Fibroblast of skin of left quadriceps (primary cell): ENCODE data around the gene PLEKHG4B.
"Not testable (repeated sequence)": the region's sequence is repeated elsewhere in the genome, so short reads cannot be mapped to it uniquely, and the experiment has no call there.

ENCODE experiments used
- DNase-seq, 2 experiments: peaks; one replicate each; pipeline ENCODE4 v3.0.0-alpha.2; 2013; ENCODE audit warnings: low read depth in 2 of 2

Gene PLEKHG4B

DNA sequence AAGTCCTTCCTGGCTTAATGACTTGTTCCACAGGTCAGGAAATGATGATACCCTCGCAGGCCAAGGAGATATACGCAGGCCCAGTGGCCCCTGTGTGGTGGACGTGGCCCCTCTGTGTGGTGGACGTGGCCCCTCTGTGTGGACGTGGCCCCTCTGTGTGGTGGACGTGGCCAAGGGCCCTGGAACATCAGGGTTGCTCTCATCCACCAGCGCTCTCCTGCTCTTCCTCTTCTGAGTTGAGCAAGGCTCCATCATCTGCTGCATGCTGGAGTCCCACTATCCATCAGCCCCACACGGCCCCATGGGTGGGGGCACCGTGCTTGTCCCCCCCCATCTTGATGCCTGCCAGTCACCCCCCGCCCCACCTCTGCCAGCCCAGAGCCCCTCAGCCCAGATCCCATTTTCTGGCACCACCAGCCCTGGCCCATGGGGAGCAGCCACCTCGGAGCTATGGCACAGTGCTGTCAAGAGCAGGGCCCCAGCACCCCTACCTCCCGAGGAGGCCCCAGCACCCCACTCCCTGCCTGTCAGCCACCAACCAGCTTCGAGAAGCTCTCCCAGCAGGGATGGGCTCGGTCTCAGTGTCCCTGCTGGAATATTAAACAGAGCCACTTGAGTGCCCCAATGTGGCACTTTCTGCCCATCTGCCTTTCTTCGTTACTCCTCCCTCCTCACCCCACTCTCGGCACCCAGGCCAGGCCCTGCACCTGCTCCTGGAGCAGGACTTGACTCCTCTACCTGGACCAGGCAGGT is 107.4 kb downstream of the PLEKHG4B start:
- no peak for DNase-seq

DNA sequence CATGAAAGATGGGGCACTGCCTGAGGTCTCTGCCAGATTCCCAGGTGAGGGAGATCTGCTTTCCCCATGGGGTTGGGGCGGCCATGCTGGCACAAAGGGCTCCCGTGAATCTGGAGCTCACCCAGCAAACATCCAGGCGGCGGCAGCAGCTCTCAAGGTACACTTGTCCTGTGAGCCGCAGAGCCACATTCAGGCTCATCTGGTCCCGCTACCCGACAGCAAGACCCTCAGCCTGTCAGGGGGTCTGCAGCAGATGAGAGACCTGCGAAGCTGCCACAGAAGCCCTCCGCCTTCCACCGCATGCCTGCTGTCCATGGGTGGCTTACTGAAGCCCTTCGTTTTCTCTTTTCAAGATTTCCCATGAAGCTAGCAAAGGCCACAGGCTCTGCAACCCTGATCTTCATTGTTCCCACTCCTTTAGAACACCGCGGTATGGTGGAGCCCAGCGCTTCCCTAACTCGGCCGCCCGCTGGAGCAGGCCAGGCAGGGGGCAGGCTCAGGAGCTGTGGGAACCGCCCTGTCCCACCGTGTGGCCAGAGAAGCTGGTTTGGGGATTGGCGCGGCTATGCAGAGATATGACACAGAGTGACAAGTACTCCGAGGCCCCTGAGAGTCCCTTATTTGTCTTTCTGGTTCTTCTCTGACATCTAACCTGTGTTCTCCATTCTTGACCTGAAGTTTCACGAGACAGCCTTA is 108.1 kb downstream of the PLEKHG4B start:
- no peak for DNase-seq

- no peak for DNase-seq
Measured at GRCh38 chr5:200985-201384, 109.0 kb downstream of the PLEKHG4B start.

- DNase-seq, result no peak
Measured at GRCh38 chr5:201672-202071, 109.7 kb downstream of the PLEKHG4B start.

DNA sequence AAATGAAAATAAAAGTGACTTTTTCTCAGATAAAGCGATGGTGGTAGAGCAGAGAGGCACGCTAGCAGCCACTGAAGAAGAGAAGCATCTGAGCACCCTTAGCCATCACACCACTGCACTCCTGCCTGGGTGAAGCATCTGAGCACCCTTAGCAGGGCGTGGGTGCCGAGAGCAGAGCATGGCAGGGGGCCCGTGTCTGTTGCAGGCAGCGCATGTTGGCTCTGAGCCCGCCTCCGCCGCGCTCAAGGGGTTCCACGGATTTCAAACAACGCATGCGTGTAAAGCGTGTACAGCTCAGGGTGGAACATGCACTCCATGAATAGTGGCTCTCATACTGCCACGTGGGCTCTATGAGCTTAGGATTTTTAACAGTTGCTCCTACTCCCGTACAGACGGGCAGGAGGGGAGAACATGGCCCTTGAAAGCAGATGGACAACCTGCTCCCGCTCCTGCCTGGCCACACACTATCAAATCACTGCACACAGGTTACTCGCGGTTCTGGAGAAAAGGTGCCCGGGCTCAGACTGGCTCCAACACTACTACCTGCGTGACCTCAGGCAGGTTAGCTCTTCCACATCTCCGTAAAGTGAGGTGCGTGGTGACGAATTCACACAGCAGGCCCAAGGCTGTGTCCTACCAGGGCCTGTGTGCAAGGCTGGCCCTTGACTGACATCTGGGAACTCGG is 111.4 kb downstream of the PLEKHG4B start:
- DNase-seq, result no peak

- no peak for DNase-seq
Measured at GRCh38 chr5:204001-204400, 112.0 kb downstream of the PLEKHG4B start.

DNA sequence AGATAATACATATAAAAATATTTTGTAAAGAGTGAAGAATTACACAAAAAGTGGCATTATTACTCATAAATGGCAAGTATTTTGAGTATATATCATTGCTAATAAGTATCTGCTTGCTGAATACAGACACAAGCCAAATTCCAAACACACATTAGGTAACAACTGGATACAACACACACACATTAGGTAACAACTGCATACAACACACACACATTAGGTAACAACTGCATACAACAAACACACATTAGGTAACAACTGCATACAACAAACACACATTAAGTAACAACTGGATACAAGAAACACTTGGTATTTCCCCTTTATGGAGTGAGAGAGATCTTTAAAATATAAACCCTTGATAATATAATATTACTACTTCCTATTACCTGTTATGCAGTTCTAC is 112.5 kb downstream of the PLEKHG4B start:
- no peak for DNase-seq

- DNase-seq, result no peak
Measured at GRCh38 chr5:204966-205670, 113.2 kb downstream of the PLEKHG4B start.

DNA sequence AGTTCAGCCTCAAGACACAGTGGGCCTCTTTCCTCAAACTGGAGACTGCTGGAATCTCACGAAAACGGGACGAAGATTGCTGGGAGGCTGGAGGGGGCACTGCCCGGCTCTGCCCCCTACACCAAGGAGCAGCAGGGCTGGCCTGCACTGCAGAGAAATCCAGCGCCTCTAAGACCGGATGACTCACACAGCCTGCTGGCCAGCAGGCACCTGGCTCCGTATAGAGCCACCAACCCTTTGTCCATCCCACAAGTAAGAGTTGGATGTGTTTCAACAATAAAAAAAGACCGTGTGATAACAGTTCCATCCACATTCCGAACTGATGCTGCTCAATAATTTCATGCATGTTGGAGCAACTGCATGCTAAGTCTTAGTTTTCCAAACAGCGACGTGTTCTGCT is 114.4 kb downstream of the PLEKHG4B start:
- no peak for DNase-seq

DNA sequence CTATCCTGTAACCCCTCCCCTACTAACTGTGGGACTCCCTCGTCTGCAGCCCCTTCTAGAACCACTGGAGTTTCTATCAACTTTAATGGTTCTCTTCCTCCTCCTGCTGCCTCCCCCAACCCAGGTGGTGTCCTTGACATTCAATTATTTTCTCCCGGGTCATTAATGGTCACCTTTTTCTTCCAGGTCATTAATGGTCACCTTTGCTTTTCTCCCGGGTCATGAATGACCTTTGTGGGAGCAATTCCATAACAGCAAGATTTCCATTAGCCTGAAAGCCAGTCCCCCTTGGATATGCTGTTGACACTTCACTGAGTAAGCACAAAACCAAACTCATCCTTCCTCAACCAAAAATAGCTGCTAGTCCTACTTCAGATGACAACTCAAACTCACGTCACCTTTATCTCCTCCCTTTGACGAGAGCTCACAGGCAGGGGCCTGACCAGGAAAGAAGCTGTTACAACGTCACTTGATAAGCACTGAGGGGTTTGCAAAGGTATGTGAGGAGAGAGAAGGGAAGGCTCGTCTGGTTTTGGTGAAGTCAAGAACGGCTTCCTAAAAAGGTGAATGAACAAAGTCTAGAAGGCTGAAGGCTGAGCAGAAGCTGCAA is 115.1 kb downstream of the PLEKHG4B start:
- DNase-seq, result no peak

GRCh38 chr5:207599-207998 is 115.6 kb downstream of the PLEKHG4B start:
- DNase-seq, result no peak

DNA sequence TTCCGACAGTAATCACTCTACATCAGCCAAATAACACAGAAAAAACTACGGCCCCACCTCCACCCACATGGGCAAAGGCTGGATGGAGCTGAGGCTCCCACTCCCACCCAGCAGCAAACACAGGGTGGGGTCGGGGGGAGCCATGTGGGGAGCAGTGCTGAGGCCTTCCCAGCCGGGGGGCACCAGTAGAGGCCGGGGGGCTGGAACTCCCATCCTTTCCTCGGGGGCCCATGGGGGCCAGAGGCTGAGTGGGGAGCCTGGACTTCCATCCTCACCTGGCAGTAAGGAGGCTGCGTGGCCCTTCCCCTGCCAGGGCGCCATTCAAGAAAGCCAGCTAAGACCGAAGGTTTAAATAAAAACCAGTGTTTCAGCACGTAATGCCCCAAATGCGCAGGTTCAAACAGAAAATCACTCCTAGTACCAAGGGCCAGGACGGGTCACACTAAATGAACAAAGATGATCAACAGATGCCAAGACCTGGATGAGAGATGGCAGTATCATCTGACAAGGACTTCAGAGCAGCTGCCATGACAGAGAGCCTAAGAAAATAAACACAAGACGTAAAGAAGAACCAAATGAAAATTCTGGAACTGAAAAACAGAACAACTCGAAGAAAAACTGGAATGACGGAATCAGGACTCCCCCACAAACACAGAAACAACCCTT is 116.6 kb downstream of the PLEKHG4B start:
- no peak for DNase-seq

DNA sequence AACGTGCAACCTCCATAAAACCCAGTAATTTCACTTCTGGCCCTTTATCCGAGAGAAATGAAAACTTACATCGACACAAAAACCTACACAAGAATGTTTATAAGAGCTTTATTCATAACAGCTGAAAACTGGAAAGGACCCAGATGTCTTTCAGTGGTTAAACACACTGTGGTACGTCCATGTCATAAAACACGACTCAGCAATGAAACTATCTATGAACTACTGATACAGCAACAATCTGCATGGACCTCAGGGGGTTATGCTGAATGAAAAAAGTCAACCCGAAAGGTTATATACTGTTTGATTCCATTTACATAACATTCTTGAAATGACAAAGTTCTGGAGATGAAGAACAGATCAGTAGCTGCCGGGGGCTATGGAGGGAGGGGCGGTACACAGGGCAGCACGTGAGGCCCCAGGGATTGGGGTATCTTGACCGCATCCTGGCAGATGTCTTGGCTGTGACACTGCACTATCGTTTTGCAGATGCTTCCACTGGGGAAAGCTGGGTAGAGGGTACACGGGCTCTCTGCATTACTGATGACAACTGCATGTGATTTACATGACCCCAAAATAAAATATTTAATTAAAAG is 121.9 kb downstream of the PLEKHG4B start:
- no peak for DNase-seq

DNA sequence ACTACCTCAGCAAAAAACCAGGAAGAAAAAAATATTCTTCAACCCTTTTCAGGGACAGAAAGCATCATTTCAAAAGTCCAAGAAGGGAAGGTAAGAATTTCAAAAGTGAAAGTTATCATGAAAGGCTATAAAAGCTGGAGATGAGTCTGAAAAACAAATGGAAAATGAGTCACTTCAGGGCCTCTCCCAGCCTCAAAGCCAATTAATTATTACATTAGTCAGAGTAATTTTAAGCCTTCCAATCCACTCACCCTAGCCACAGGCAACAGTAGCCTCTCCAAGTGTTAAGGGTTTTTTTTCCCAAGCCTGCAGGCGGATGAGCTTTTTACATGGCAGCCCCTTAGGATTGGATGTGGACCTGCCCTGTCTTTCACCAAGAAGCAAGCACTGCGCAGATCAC is 123.3 kb downstream of the PLEKHG4B start:
- not testable (repeated sequence) for DNase-seq

- DNase-seq, result not testable (repeated sequence)
Measured at GRCh38 chr5:216076-216475, 124.1 kb downstream of the PLEKHG4B start.

- DNase-seq, result peak; percentile 79 to 80
Measured at GRCh38 chr5:217494-218456, 125.8 kb downstream of the PLEKHG4B start, which contains the start of the genes CCDC127 and SDHA. Gene CCDC127, minus strand, starts transcription at chr5:218153. Its CDS starts 1,304 bp downstream, at chr5:216849. Gene SDHA, plus strand, starts transcription at chr5:218320. Its CDS starts 36 bp downstream, at chr5:218356.

- DNase-seq, result no peak
Measured at GRCh38 chr5:218457-219291, 126.7 kb downstream of the PLEKHG4B start.

DNA sequence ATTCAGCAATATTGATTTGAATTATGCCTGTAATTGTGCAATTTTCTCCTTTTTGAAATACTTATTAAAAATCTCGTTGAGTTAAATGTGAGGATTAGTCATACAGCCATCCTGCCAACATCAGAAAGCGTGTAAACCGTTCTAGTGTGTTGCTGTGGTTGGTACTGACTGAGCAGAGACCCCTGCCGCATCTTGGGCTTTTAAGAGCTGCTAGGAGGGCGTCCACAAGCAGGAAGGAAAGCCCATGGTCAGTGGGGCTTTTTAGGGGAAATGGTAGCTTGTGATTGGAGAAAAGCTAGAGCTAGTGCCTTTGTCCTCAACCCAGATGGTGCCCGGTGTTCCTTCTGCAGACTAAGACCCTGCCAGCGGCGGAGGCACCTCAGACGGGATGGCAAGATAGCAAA is 127.5 kb downstream of the PLEKHG4B start:
- no peak for DNase-seq
